Measurements from ENCODE around the gene ERCC5.

Gene ERCC5

DNA sequence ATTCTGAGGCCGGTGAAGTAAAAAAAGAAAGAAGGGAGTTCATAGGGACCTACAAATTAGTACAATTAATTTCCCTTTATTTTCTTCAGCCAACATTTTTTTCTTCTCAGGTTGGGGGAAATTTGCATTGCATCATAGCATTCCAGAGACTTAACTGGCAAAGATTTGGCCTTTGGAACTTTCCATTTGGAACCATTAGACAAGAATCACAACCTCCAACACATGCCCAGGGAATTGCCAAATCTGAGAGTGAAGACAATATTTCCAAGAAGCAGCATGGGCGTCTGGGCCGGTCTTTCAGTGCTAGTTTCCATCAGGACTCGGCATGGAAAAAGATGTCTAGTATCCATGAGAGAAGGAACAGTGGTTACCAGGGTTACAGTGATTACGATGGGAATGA lies 6.4 kb upstream of the ERCC5 start:
- FAIRE-seq = no peak
- DNase-seq (ENCODE audit: insufficient read length, low spot score) = no peak

DNA sequence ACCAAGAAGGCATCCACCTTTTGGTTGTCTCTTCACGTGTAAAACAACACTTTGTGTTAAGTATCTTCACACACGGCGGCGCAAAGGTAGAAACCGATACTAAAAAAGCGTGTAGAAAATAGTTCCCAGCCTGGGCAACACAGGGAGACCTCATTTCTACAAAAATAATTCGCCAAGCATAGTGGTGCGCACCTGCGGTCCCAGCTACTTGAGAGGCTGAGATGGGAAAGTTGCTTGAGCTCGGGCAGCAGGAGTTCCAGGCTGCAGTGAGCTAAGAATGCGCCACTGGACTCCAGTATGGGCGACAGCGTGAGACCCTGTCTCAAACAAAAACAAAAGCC lies 573 bp upstream of the ERCC5 start:
- DNase-seq (ENCODE audit: insufficient read length, low spot score) = no peak
- no peak for FAIRE-seq

- DNase-seq (ENCODE audit: insufficient read length, low spot score) = no peak
Observed at GRCh38 chr13:102846261-102847015, 606 bp downstream of the ERCC5 start.

DNA sequence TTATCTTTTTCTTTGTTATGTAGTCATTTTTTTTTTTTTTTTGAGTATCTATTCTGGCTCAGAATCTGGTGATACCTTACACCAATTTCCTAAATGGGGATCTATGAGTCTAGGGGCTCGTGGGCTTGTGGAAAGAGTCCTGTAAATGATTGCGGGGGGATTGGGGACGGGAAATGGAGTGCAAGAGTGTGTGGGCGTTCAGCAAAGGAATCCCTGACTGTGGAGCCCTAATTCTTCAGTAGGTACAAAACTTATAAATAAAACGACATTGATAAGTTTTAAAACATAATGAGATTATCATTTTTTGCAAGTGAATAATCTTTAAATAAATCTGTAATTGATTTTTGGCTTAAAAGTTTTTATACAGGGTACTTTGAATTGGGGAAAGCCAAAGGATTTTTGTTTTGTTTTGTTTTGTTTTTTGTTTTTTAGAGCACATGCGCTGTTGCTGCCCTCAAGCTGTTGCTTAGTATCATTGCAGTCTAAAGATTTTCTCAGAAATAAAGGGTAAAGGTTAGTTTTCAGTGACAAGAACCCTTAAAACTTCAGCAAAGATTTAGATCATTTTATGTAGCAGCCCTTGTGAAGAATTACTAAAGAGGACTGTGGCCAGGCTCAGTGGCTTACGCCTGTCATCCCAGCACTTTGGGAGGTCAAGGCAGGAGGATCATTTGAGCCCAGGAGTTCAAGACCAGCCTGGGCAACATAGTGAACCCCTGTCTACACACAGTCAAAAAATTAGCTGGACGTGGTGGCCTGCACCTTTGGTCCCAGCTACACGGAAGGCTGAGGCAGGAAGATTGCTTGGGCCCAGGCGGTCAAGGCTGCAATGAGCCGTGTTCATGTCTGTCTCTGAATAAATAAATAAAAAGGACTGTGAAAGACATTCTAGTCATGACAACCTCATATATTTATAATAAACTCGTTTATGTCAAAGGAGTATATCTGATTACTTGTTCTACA lies 1.7 kb downstream of the ERCC5 start:
- no peak for DNase-seq (ENCODE audit: insufficient read length, low spot score)
- FAIRE-seq = peak; percentile 68

More at GRCh38 chr13:102846261-102847015, 606 bp downstream of the ERCC5 start:
- no peak for FAIRE-seq

- FAIRE-seq = no peak
- no peak for DNase-seq (ENCODE audit: insufficient read length, low spot score)
Observed at GRCh38 chr13:102848956-102849355, 3.1 kb downstream of the ERCC5 start.

DNA sequence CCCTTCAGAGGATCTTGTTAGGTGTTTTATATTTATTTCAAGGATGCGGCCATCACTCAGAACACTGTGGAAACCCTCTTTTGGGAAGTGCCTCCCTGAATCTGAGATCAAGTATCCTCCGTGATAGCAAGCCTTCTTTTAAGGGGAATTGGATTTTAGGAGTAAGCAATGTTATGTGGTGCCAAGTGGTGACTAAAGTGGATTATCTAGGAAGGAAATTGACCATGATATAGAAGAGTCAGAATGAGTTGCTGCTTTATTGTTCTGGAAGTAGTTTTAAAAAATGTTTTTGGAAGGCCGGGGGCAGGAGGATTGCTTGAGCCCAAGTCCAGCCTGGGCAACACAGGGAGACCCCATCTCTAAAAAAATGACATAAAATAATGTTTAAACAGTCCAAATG lies 6.7 kb downstream of the ERCC5 start:
- FAIRE-seq (no peak), DNase-seq (ENCODE audit: insufficient read length, low spot score) (no peak)

- DNase-seq (ENCODE audit: insufficient read length, low spot score) (no peak), FAIRE-seq (no peak)
Observed at GRCh38 chr13:102854675-102855074, 8.8 kb downstream of the ERCC5 start.

GRCh38 chr13:102856557-102856956 lies 10.7 kb downstream of the ERCC5 start:
- DNase-seq (ENCODE audit: insufficient read length, low spot score) (no peak), FAIRE-seq (no peak)

GRCh38 chr13:102862624-102863210 lies 16.9 kb downstream of the ERCC5 start:
- DNase-seq (ENCODE audit: insufficient read length, low spot score) = no peak
- FAIRE-seq = no peak

- FAIRE-seq (no peak), DNase-seq (ENCODE audit: insufficient read length, low spot score) (no peak)
Observed at GRCh38 chr13:102863590-102863989, 17.8 kb downstream of the ERCC5 start.

DNA sequence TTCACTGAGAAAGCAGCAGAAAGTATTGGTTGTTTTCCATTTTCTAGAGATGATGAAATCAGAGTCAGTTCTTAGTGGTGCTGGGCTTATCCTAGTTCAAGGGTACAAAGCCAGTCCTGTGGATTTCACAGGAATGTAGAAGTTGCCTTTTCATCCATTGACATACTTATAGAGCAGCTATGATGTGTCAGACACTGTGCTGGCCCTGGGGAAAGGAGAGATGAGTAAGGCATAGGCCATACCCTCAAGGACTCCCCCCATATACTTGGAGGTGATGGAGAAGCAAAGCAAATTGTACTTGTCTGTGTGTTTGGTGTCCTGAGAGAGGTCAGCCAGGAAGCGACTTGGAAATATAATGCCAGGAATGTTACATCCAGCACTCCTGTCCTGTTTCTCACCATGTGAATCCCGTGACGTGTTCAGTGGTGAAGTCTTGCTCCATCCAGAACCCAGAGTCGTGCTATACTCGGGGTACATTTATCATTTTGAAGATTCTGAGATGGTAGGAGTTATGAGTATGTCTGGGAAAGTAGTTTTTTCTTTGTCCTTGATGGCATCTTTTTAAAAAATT lies 22.6 kb downstream of the ERCC5 start:
- DNase-seq (ENCODE audit: insufficient read length, low spot score) (no peak), FAIRE-seq (no peak)

- FAIRE-seq = peak; percentile 45
- DNase-seq (ENCODE audit: insufficient read length, low spot score) = no peak
Observed at GRCh38 chr13:102869948-102870676, 24.3 kb downstream of the ERCC5 start.

- peak; percentile 66 for FAIRE-seq
- DNase-seq (ENCODE audit: insufficient read length, low spot score) = peak; percentile 37
Observed at GRCh38 chr13:102870677-102871415, 25.0 kb downstream of the ERCC5 start.

- FAIRE-seq = no peak
Observed at GRCh38 chr13:102872131-102872530, 26.3 kb downstream of the ERCC5 start.

DNA sequence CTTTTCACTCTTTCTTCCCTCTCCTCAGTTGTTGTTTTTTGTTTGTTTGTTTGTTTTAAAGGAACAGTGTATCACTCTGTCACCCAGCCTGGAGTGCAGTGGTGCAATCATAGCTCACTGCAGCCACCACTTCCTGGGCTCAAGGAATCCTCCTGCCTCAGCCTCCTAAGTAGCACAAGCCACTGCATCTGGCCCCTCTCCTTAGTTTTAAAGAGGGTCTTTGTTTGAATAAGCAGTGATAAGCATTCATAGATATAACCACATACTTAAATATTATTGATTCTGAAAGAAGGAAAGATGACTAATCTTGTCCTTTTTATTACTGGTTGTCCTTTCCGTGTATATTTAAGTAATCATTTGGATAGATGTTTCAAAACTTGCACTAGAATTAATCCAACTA lies 26.7 kb downstream of the ERCC5 start:
- no peak for FAIRE-seq

More at GRCh38 chr13:102872131-102872530, 26.3 kb downstream of the ERCC5 start:
- no peak for DNase-seq (ENCODE audit: insufficient read length, low spot score)

GRCh38 chr13:102873653-102874052 lies 27.8 kb downstream of the ERCC5 start:
- FAIRE-seq = no peak
- DNase-seq (ENCODE audit: insufficient read length, low spot score) = no peak

More for the DNA sequence above, 26.7 kb downstream of the ERCC5 start:
- no peak for DNase-seq (ENCODE audit: insufficient read length, low spot score)

DNA sequence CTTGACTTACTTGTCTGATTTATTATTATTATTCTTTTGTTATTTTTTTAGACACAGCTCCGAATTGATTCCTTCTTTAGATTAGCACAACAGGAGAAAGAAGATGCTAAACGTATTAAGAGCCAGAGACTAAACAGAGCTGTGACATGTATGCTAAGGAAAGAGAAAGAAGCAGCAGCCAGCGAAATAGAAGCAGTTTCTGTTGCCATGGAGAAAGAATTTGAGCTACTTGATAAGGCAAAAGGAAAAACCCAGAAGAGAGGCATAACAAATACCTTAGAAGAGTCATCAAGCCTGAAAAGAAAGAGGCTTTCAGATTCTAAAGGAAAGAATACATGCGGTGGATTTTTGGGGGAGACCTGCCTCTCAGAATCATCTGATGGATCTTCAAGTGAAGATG lies 29.4 kb downstream of the ERCC5 start:
- DNase-seq (ENCODE audit: insufficient read length, low spot score) (no peak), FAIRE-seq (no peak)

DNA sequence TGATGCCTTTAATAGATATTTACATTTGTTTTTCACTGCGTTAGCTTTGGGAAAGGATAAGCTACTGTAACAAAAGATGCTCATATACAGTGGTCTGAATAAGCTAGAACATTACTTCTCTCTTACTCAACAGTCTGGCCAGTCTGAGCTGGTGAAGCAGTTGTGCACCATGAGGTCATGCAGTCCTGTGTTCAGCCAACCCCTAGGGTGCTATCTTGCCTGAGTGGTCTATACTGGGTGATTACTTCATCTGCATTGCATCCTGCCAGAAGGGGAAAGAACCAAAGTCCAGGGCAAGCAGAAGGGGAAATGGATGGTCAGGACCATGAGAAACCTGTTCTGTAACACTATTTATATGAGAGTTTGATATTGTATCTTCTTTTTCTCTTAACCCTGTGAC lies 31.5 kb downstream of the ERCC5 start:
- FAIRE-seq (no peak), DNase-seq (ENCODE audit: insufficient read length, low spot score) (no peak)

DNA sequence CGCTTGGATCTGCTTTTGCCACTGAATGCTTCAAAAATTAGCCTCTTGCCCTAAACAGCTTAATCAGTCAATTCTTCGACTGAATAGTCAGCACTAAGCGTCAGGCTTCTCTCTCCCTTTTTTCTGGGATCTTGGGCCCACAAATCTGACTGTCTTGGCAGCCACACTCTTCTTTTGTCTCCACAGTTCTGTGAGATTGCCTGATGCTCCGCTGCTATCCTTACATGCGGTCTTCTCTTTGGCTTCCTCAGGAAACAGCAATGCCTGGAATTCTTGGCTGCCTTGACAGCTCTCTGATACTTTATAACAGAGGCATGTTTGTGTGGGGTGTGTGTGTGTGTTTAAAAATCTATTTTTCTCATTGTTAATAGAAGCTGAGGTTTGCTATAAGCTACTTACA lies 32.6 kb downstream of the ERCC5 start:
- FAIRE-seq = no peak
- DNase-seq (ENCODE audit: insufficient read length, low spot score) = no peak
